Measurements from ENCODE around the gene ABCG4. TPM values are rescaled to one million over a fixed set of nuclear protein-coding genes. Genes with fewer than 3 reads are reported as not detected.

The ABCG4 gene
- total and polyA plus RNA-seq, 2 of the 8 experiments (the other 6 are each of a cell fraction or from before 2014, with no cell fraction given), result 1.8 to 2.3 TPM

DNA sequence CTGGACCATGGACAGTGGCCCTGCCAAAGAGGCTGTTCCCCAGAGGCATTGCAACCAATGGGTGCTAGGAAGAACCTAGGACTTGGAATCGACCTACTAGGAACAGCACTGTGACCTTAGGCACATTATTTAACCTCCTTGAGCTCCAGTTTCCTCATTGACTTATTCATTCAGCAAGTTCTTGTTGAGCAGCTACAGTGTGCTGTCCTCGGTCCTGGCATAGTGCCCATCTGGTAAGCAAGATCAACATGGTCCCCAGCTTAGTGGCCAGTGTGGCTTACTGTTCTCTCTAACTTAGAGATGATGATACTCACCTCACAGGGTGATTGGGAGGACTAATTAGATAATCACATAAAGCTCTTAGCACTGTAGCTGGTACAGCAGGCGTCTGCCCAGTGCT lies 8.2 kb downstream of the ABCG4 start (continued):
- no peak for TF ChIP-seq KDM4A (IDR thresholded peaks at IDR 0.05; ENCODE audit: low read depth, low read length, severe bottlenecking)
- TF ChIP-seq SAP30 (IDR thresholded peaks at IDR 0.05; ENCODE audit: insufficient read depth, insufficient replicate concordance, low read length), result no peak
- no peak for TF ChIP-seq SIN3A (conservative IDR thresholded peaks at IDR 0.05 in 1 of 2, IDR thresholded peaks at IDR 0.05 in 1 of 2; ENCODE audit: low read depth in 1 of 2, low read length in 2 of 2)

Data from H1 (cell line).